GM23338 (cell line): Measurements from ENCODE around the gene KRT2. TPM values are rescaled to one million over a fixed set of nuclear protein-coding genes. Genes with fewer than 3 reads are reported as not detected.

Source experiments
- ATAC-seq: fragments of 200-7000 bp; cut with Tn5 transposase; 3 replicates; pipeline ENCODE4 v1.9.1; 2020
- DNase-seq: peaks from one replicate; pipeline ENCODE4 v3.0.0-alpha.2; 2015; ENCODE audit warnings: low spot score
- H2AFZ ChIP-seq: fragments of 200-600 bp; sonication (generic); 2 replicates; pipeline ENCODE4 v1.8.0; 2016; ENCODE audit warnings: antibody characterized with exemption, mild to moderate bottlenecking, moderate library complexity
- H3F3A ChIP-seq: fragments of 200-600 bp; sonication (generic); replicated peaks from 2 replicates; pipeline ENCODE4 v1.8.0; 2017; ENCODE audit warnings: antibody characterized with exemption, mixed run types, low read depth
- H3K27ac ChIP-seq: fragments of 200-600 bp; sonication (generic); 2 replicates; pipeline ENCODE4 v1.6.1; 2016; ENCODE audit warnings: low read depth
- H3K27me3 ChIP-seq: fragments of 200-600 bp; sonication (generic); 2 replicates; pipeline ENCODE4 v1.8.0; 2016; ENCODE audit warnings: mild to moderate bottlenecking, mixed run types, moderate library complexity; ENCODE audit not compliant: insufficient read depth
- H3K36me3 ChIP-seq: fragments of 200-600 bp; sonication (generic); 2 replicates; pipeline ENCODE4 v1.8.0; 2016; ENCODE audit warnings: mild to moderate bottlenecking; ENCODE audit not compliant: insufficient read depth
- H3K4me1 ChIP-seq: fragments of 200-600 bp; sonication (generic); 2 replicates; pipeline ENCODE4 v1.8.0; 2016; ENCODE audit warnings: mild to moderate bottlenecking, moderate library complexity; ENCODE audit not compliant: insufficient read depth
- H3K4me2 ChIP-seq: fragments of 200-600 bp; sonication (generic); 2 replicates; pipeline ENCODE4 v1.7.1; 2017; ENCODE audit warnings: mixed run types
- H3K4me3 ChIP-seq: fragments of 200-600 bp; sonication (generic); 2 replicates; pipeline ENCODE4 v1.6.1; 2016; ENCODE audit warnings: mixed run types
- H3K79me2 ChIP-seq: fragments of 200-600 bp; sonication (generic); replicated peaks from 2 replicates; pipeline ENCODE4 v1.8.0; 2017; ENCODE audit warnings: mild to moderate bottlenecking; ENCODE audit not compliant: insufficient read depth
- H3K9me2 ChIP-seq: fragments of 200-600 bp; sonication (generic); 2 replicates; pipeline ENCODE4 v1.8.0; 2017; ENCODE audit not compliant: insufficient read depth
- H4K20me1 ChIP-seq: fragments of 200-600 bp; sonication (generic); replicated peaks from 2 replicates; pipeline ENCODE4 v1.8.0; 2017; ENCODE audit warnings: mild to moderate bottlenecking; ENCODE audit not compliant: insufficient read depth
- H3K27ac Mint-ChIP-seq: 2 replicates; pipeline ENCODE4 v1.8.0; 2020; ENCODE audit warnings: inconsistent platforms, mild to moderate bottlenecking, moderate library complexity, mixed read lengths
- H3K27me3 Mint-ChIP-seq: 3 replicates; pipeline ENCODE4 v1.8.0; 2022; ENCODE audit warnings: low read depth, mild to moderate bottlenecking, moderate library complexity, mixed read lengths, inconsistent platforms; ENCODE audit not compliant: insufficient read depth, poor library complexity
- H3K36me3 Mint-ChIP-seq: 3 replicates; pipeline ENCODE4 v1.8.0; 2021; ENCODE audit warnings: low read depth, mild to moderate bottlenecking, inconsistent platforms, moderate library complexity, mixed read lengths
- H3K4me1 Mint-ChIP-seq: 3 replicates; pipeline ENCODE4 v1.8.0; 2020; ENCODE audit warnings: mild to moderate bottlenecking, inconsistent platforms, mixed read lengths
- H3K4me3 Mint-ChIP-seq: 3 replicates; pipeline ENCODE4 v1.8.0; 2021; ENCODE audit warnings: moderate library complexity, mild to moderate bottlenecking, inconsistent platforms, mixed read lengths
- H3K9me3 Mint-ChIP-seq: 3 replicates; pipeline ENCODE4 v1.8.0; 2020; ENCODE audit warnings: moderate library complexity, mild to moderate bottlenecking, inconsistent platforms, mixed read lengths
- CREB1 ChIP-seq: fragments of 250-450 bp; sonication (Bioruptor Pico); IDR thresholded peaks from 2 replicates; pipeline ENCODE4 v1.5.0; 2020; ENCODE audit warnings: low read depth, mild to moderate bottlenecking, moderate library complexity
- ETS1 ChIP-seq: IDR thresholded peaks from 2 replicates; pipeline ENCODE4 v1.6.1; 2016; ENCODE audit warnings: antibody characterized with exemption
- EZH2 ChIP-seq: fragments of 200-600 bp; sonication (generic); IDR thresholded peaks from one replicate; pipeline ENCODE4 v1.8.0; 2017; ENCODE audit warnings: antibody characterized with exemption, mild to moderate bottlenecking, low read depth; ENCODE audit not compliant: unreplicated experiment
- EZH2phosphoT487 ChIP-seq: fragments of 200-600 bp; sonication (generic); IDR thresholded peaks from one replicate; pipeline ENCODE4 v1.8.1; 2018; ENCODE audit warnings: antibody characterized with exemption; ENCODE audit not compliant: unreplicated experiment
- JUNB ChIP-seq: IDR thresholded peaks from one replicate; pipeline ENCODE4 v1.6.1; 2016; ENCODE audit warnings: antibody characterized with exemption; ENCODE audit not compliant: unreplicated experiment
- NANOG ChIP-seq: IDR thresholded peaks from 2 replicates; pipeline ENCODE4 v1.6.1; 2016; ENCODE audit warnings: antibody characterized with exemption, borderline replicate concordance
- POLR2AphosphoS5 ChIP-seq: IDR thresholded peaks from 2 replicates; pipeline ENCODE4 v1.6.1; 2016; ENCODE audit warnings: antibody characterized with exemption, low read depth
- REST ChIP-seq: IDR thresholded peaks from one replicate; pipeline ENCODE4 v1.6.1; 2018; ENCODE audit warnings: antibody characterized with exemption; ENCODE audit not compliant: unreplicated experiment
- STAT1 ChIP-seq: IDR thresholded peaks from one replicate; pipeline ENCODE4 v1.6.1; 2016; ENCODE audit warnings: antibody characterized with exemption; ENCODE audit not compliant: unreplicated experiment
- ZNF114 ChIP-seq: fragments of 250-450 bp; sonication (Bioruptor Pico); IDR thresholded peaks from 2 replicates; pipeline ENCODE4 v1.5.0; 2020; ENCODE audit warnings: mild to moderate bottlenecking, moderate library complexity
- ZNF331 ChIP-seq: fragments of 250-450 bp; sonication (Bioruptor Pico); IDR thresholded peaks from 2 replicates; pipeline ENCODE4 v1.5.0; 2020; ENCODE audit warnings: low read depth, mild to moderate bottlenecking, moderate library complexity
- polyA plus RNA-seq: library from polyadenylated mRNA; unstranded; fragments of >200 nt; fragmentation: Nextera tagmentation; extraction: Ambion mirVana; gene quantifications from 2 replicates; pipeline ENCODE4 v1.2.1, GENCODE V29; 2016
- total RNA-seq: library from RNA; depleted of rRNA; stranded (reverse); fragments of >200 nt; shearing (Covaris generic); gene quantifications from 2 replicates; pipeline ENCODE4 v1.2.3, GENCODE V29; 2014
- TF ChIP-seq, protein P1 (sequence below), 2 experiments: fragments of 200-600 bp in 1 of 2; sonication (generic) in 1 of 2; conservative IDR thresholded peaks; 2 replicates each; pipeline versions ENCODE4 v1.5.1 to v1.6.1; 2016 to 2017; ENCODE audit warnings: antibody characterized with exemption in 2 of 2, low read depth in 2 of 2, mild to moderate bottlenecking in 2 of 2, moderate library complexity in 1 of 2

Gene KRT2
- total and polyA plus RNA-seq, 2 experiments from 2014 or later: not detected

DNA sequence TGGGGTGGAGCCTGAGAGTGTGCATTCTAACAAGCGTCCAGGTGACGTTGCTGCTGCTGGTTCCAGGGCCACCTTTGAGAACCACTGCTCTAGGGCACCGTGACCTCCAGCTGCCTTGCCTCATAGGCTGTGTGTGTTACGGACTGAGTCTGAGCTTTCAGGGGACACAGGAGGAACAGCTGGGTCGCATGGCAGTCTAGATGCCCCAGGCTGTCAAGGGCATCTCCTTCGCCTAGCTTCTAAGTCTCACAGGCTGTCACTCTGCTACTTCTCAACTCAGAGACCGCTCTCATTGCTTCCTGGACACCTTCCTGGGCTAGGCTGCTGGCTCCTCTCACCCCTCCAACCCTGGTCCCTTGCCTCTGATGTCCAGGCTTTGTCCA lies 34.6 kb downstream of the KRT2 start (continued):
- no peak for TF ChIP-seq REST
- no peak for TF ChIP-seq JUNB
- TF ChIP-seq ZNF114: no peak
- TF ChIP-seq EZH2phosphoT487: no peak
- TF ChIP-seq ZNF331 (CRISPR knock-in tag): no peak
- TF ChIP-seq EZH2: no peak
- TF ChIP-seq POLR2AphosphoS5: no peak
- TF ChIP-seq, protein P1, sequence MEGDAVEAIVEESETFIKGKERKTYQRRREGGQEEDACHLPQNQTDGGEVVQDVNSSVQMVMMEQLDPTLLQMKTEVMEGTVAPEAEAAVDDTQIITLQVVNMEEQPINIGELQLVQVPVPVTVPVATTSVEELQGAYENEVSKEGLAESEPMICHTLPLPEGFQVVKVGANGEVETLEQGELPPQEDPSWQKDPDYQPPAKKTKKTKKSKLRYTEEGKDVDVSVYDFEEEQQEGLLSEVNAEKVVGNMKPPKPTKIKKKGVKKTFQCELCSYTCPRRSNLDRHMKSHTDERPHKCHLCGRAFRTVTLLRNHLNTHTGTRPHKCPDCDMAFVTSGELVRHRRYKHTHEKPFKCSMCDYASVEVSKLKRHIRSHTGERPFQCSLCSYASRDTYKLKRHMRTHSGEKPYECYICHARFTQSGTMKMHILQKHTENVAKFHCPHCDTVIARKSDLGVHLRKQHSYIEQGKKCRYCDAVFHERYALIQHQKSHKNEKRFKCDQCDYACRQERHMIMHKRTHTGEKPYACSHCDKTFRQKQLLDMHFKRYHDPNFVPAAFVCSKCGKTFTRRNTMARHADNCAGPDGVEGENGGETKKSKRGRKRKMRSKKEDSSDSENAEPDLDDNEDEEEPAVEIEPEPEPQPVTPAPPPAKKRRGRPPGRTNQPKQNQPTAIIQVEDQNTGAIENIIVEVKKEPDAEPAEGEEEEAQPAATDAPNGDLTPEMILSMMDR (conservative IDR thresholded peaks at IDR 0.05; ENCODE audit: low read depth in 2 of 2): no peak
- no peak for TF ChIP-seq STAT1
- no peak for TF ChIP-seq NANOG

GRCh38 chr12:52616680-52617402 lies 35.2 kb downstream of the KRT2 start:
- Histone ChIP-seq H3F3A (no peaks in the 10 kb centered on the region), H3K27ac (no peak overlapping the region), H3K4me2 (no peak overlapping the region), H3K36me3 (no peaks in the 10 kb centered on the region), H3K4me3 (no peak overlapping the region), H2AFZ (no peak overlapping the region), H4K20me1 (no peaks in the 10 kb centered on the region), H3K79me2 (no peaks in the 10 kb centered on the region), H3K9me2 (no peaks in the 10 kb centered on the region), H3K4me1 (no peaks in the 10 kb centered on the region), H3K27me3 (no peaks in the 10 kb centered on the region)
- H3K36me3 Mint-ChIP-seq: no peaks in the 10 kb centered on the region
- ATAC-seq (no peak), DNase-seq (no peak)
- no peaks in the 10 kb centered on the region for H3K4me1 Mint-ChIP-seq
- no peaks in the 10 kb centered on the region for H3K9me3 Mint-ChIP-seq
- H3K27ac Mint-ChIP-seq: no peak overlapping the region; the same call in 1 of the 2 replicates
- peaks cover 5% of the 10 kb centered on the region for H3K27me3 Mint-ChIP-seq
- no peak overlapping the region for H3K4me3 Mint-ChIP-seq
- TF ChIP-seq NANOG: no peak
- no peak for TF ChIP-seq ZNF114
- no peak for TF ChIP-seq CREB1 (CRISPR knock-in tag)
- TF ChIP-seq, protein P1 (conservative IDR thresholded peaks at IDR 0.05; ENCODE audit: low read depth in 2 of 2): no peak
- TF ChIP-seq POLR2AphosphoS5: no peak
- no peak for TF ChIP-seq EZH2
- TF ChIP-seq EZH2phosphoT487: no peak
- no peak for TF ChIP-seq ZNF331 (CRISPR knock-in tag)
- no peak for TF ChIP-seq STAT1
- TF ChIP-seq ETS1: no peak
- no peak for TF ChIP-seq REST
